HuH-7.5 (cell line): Measurements from ENCODE around the gene NEDD8.

Source experiments
- DNase-seq: peaks from one replicate; pipeline ENCODE4 v3.0.0; 2011; ENCODE audit warnings: low spot score

The NEDD8 gene

DNA sequence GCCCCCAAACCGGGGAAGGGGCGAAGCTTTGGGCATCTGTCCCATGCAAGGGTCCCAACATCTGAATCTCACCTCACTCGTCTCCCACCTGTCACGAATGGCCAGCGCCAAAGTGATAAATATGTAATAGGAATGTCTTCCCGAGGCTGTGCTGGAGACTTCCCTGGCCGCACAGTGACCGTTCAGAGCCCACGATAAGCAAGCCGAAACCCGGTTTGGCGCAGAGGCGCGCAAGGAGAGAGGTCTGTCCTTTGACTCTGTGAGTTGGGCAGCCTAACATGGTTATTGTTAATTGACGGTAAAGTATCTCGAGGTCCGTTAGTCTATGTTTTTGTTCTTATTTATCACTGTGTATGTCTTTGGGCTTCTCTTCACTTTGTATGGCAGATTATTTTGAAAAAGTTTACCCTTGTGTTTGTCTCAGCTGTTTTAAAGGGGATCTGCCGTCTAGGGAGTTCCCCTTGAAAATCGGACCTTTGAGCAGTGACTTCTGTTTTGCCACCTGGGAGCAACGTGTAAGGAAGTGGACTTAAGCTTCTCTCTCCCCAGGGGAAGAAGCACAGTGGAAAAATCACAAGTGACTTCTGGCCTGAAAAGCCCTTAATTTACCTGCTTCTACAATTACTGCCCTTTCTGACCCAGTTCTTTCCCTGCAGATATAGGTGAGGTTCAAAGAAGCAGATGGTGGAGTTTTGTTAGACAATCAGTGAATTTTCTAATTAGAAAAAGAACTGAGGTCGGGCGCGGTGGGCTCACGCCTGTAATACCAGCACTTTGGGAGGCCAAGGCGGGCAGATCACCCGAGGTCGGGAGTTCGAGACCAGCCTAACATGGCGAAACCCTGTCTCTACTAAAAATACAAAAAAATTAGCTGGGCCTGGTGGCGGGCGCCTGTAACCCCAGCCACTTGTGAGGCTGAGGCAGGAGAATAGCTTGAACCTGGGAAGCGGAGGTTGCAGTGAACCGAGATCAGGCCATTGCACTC is 35.8 kb downstream of the NEDD8 start:
- DNase-seq: no peak

DNA sequence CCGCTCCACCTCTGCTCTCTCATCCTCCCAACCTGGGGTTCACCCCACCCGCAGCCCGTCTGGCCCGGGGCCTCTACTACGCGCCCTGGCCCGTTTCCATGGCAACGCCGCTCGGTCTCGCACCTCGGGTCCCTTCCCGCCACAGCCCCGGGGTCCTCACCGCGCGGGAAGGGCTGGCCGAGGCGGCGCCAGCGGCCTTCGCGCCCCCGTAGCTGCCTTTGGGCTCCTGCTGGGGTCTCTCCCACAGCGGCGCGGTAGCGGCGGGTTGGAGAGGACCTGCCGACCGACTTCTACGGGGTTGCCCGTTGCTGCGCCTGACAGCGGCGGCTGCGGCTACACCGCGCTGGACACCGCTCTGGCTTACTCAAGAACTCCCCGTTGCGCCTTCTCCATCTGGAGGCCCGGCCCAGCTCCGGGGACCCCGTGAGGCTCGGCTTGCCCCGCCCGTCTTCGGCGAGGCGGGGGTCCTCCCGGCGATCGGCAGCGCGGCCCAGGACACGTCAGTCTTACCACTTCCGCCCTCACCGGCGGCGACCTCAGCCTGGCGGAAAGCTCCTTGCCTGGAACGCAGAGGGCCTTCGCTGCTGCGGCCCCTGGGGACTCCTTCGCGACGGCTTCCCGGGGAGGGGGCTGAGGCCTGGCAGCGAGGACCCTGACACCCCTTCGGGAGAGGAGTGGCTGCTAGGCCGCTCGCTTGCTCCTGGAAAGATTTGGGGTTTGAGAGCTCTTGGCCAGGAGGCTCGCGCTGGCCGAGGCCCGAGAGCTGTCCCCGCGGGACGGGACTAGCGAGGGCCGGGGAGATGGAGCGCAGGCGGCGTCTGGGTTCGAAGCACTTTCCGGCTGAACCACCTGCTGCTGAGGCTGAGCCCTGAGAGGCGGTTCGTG is 36.7 kb downstream of the NEDD8 start, which contains the start of gene TM9SF1:
Gene TM9SF1 (minus strand): TSS at position 256 of the 885 bp plus-strand sequence. CDS start 422 bp downstream, outside the sequence.
- peak; percentile 88 for DNase-seq

DNA sequence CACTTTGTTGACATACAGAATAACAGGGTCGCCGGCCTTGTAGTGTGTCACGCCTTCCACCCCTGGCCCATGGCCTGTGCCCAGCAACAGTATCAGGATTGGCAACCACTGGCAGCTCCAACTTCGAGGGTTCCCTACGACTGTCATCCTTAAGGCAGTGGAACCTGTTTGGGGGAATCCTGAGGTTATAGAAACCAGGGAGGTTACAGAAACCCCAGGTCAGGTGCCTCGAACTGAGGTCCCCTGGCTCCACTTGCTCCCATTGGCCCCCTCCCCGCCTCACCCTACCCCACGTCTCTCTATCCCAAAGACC is 37.3 kb downstream of the NEDD8 start:
- DNase-seq: no peak

DNA sequence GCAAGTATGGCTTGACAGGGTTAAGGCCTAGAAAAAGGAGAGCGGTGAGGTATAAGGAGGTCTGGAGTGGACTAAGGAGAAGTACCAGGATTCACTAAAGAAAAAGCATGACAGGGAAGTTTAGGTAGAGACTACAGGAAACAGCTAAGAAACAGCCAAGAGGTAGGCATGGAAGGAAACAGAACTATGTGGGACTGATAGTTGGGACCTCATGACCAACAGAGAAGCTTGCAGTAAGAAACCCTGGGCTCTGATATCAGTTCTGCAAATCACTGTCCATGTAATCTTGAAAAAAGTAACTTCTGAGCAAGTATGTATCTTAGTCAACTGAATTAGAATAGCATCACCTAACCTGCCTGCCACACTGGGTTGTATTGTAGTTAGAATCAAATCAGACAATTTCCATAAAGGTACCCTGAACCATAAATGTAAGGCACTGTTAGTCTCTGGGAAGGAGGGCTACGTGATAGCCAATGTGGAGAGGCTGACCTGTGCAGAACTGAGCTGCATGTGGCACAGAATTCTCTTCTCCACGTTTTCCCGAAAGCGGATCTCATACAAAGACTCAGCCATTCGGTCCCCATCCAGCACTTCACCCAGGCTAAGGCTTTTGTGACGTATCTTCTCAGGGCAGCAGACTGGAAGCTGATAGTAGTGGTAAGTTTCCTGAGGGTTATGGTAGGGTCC is 37.8 kb downstream of the NEDD8 start:
- no peak for DNase-seq

DNA sequence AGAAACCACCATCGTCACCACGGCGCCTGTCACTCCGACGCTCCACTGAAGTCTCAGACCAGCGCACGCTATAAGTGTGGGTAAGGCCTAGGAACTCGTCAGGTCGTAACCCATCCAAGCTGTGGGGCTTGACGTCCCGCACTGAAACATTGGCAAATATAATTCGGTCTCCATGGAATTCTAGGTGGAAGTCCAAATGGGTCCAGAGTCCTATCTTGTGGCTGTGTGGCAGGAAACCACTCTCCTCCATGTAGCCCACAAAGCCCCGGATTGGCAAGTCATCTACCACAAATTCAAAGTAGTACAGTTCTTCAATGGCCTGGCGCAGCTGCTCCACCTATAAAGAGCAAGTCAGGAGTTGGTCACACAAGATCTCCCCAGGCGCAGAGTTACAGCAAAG is 39.2 kb downstream of the NEDD8 start:
- DNase-seq: no peak

DNA sequence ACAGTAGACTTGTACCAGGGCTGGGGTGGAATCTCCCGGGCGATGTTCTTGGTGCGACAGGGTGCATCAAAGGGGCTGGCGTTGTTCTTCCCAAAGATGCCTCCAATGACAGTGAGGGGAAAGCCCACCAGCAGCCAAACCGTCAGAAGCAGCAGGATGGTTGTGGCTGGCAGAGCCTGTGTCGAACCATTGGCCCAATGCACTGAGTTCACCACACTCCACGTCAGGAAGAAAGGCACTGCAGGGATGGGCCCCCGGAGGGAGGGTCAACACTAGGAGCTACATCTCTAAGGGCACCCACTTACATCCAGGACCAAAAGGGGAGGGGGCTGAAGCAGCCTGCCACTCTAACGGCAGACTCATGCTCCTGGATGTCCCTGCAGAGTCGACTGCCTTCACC is 41.8 kb downstream of the NEDD8 start:
- no peak for DNase-seq

DNA sequence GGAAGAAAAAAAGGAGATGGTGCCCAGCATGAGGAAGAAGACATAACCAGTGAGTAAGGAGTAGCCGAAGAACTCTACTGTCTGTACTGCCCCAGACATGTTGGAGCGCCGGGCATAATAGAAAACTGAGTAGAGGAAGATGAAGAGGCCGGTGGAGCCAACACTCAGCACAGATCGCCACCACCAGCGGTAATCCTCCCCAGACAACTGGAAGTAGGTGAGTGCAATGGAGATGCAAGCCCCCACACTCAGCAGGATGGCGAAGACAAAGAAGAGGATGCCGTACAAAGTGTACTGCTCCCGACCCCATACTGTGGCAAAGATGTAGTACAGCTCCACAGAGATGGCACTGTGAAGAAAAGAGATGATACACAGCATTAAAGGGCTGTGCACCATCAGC is 42.7 kb downstream of the NEDD8 start:
- DNase-seq: no peak

DNA sequence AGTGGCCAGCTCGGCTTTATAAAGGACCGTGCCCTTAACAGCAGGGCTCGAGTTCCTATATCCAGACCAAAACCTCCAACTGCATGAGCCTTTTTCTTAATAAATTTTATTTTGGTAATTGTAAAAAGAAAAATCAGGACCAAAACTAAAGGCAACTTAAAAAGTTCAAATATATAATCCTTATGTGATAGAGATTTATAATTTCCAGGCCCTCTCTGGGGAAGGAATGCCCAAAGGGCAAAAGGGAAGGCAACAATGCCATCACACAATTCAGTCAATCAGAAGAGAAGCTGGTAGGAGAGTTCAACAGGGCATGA is 43.1 kb downstream of the NEDD8 start:
- DNase-seq: no peak

DNA sequence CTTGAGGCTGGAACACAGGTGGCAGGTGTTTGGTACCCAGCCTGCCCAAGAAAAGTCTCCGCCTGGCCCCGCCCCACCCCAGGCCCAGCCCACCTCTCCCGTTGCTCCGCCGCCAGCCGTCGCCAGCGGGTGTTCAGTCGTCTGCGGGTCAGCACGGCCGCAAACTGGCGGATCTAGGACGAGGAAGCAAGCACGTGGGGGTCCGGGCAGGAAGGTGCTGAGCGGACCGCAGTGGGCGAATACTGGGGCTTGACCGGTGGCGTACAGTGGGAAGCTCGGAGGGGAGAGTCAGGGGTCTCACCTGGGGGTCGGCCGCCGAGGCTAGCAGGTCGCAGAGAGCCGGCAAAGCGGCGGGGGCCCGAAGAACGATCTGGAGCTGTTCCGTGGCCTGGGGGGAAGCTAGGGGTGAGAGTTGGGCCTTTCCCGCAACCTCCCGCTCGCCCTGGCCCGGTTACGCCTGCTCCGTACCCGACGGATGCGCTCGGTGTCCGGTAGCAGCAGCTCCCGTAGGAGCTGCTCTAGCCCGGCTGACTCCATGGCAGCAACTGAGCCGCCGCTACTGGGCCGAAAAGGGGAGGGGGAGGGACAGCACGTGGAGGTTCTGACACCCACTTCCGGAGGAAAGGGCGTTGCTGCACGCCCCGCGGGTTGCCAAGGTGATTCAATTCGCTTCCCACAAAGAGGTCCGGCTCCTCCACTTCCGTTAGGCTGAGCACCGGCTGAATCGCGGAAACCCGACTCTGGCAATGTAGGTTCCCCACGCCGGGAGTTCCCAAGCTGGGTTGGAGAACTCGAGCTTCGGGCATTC is 43.7 kb downstream of the NEDD8 start, which contains the start of gene IPO4:
Gene IPO4 (minus strand): TSS at position 566 of the 808 bp plus-strand sequence. CDS start 29 bp downstream, at position 537.
- DNase-seq: peak; percentile 98

DNA sequence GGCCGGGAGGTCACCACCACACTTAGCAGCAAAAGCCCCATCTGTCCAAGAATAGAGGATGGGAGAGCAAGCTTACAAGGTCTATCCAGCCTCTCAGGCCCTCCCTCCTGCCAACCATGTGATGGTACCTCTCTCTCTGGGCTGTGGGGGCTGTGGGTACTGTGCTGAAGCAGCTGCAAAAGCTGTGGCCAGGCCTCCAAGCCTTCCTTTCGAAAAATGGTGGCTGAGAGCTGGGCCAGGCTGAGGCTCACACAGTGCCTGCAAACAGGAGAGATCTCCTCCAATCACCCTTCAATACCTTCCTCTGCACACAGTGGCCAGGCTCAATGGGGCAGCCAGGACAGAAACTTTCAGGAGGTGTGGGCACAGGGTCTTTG is 44.6 kb downstream of the NEDD8 start:
- DNase-seq: no peak

DNA sequence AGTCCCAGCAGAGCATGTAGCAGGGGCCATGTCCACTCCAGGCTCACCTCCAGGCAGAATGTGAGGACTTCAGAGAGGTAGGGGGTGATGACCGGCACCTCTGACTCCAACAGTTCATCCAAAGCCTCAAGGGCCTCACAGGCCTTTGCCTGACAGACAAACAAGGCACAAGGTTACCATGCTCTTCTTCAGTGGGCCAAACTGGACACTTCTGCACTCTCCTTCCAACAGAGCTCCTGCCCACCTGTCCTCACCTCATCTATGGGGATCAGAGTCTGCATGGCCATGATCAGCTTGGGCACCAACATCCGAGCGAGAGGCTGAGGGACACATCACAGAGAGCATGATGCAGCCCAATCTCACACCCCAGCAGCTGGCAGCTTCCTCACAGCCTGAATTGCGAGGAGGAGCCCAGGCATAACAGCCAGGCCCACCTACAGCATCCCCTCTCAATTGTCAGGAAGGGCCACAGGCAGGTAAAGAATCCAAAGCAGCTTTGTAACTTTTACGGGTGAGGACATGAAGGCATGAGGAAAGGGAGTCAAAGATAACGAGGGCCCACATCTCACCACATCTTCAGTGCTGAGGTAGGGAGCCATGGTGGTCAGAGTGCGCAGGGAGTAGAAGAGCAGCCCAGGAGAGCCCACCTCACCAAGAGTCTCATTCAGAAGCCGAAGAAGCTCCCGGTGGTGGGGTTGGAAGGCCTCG is 45.2 kb downstream of the NEDD8 start:
- no peak for DNase-seq

DNA sequence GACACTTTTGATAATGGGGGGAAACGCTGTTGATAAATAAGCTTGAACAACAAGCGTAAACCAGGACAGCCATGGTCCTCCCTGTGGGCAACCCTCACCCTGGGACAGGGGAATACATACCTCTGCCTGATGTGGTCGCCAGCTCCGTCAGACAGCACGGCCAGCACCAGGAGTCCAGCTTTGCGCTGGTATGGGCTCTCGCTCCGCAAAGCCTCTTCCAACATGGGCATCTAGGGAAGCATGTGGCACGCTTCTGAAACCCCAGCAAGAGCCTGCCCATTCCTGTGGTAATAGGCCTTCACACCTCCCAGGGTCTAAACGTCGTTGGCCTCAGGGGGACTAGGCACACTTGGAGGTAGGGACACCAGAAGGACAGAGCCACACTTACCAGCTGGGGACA is 46.4 kb downstream of the NEDD8 start:
- DNase-seq: no peak

DNA sequence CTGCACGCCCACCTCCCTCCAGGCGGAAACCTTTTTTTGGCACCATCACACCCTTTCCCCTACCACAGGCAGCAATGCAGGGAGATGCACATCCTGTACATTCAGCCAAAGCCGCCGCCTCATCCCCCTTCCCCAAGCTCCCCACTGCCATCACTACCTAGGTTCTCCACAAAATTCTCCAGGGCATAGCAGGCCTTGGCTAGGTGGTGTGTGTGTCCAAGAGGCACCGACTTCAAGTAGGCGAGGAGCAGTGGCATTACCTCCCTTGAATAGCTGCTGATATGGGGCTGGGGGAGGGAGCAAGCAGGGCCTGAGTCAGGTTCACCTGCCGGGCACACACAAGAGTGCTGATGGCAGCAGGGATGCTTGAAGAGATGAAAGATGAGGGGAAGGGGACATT is 47.1 kb downstream of the NEDD8 start:
- DNase-seq: no peak

DNA sequence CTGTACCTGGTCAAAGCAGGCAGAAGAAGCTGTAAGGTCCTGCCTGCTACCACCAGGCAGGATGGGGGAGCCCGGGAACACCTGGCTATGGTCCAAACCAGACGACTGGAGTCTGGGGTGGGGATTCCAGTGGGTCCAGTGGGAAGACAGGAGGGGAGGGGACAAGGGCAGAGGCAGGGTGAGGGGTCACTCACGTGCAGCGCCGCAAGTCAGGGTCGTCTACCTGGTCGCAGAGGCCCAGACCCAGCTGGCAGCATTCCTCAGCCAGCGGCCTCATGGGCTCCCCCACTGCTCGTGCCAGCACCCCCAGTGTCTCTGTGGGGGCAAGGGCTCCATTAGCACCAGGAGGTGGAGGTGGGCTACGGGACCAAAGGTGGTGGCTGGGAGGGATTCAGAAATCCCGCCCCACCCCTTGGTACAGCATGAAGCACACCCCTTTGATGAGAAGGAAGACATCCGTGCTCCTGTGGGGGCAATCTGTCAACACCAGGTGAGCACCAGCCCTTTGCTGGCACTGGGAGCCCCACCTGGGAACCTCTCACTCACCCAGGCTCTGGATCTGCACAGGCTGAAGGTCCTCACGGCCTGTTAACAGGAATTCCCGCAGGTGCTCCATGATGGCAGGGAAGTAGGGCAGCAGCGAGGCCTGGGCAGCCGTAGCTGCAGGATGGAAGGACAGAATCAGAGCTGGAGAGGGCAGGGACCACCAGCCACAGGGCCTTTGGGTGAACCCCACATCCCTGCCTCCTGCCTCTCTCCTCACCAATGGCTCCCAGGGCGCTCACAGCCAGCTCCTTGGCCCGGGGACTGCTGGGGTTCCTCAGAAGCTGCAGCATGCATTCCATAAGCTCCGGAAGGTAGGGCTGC is 47.8 kb downstream of the NEDD8 start:
- no peak for DNase-seq

DNA sequence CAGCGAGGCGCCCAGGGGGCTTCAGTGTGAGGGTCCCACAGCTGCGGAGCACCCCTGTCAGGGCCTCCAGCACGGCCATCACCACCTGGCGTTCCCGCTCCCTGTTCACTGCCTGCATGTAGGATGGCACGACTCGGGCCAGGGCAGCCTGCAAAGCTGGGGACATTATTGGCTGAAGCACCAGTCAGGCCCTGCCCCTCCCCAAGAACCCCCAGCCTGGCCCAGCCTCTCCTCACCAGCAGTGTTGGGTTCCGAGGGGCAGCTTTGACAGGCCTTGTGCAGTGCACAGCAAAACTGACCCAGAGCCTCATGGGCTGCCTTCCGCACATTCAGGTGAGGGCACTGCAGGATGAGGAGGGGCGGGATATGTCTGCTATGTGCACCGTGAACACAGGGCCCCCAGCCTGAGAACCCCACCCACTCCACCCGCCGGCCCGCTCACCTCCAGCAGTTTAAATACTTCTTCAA is 49.1 kb downstream of the NEDD8 start:
- DNase-seq: no peak

DNA sequence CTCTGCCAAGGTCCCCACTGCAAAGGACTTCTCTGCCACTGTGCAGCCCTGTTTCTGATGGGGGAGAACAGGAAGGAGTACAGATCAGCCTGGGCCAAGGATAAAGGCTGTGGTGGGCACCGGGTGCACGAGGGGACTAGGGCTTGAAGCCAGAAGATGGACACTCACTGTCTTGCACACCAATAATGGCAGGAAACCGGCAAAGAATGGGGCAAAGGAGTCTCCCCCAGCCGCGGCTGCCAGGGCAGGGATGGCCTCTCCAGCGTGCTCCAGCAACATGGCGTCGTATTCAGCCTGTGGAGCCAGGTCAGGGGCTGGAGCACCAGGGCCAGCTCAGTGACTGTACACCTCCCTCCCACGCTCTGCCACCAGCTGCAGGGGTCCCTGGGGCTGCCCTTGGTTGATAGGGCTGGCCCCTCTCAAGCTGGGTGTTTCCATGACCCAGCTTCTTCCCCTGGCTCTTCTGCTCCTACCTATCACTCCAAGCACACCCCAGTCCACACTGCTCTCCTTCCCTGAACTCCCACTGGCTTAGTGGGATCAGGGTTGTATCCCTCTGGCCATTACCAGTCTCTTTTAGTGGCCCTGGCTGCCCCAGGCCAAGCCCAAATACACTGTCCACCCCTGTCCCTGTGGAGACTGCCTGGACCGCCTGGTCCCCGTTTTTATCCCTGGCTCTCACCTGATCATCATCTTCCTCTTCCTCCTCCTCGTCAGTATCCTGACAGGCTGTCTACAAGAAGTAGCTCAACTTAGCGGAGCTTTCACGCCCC is 49.9 kb downstream of the NEDD8 start:
- no peak for DNase-seq

DNA sequence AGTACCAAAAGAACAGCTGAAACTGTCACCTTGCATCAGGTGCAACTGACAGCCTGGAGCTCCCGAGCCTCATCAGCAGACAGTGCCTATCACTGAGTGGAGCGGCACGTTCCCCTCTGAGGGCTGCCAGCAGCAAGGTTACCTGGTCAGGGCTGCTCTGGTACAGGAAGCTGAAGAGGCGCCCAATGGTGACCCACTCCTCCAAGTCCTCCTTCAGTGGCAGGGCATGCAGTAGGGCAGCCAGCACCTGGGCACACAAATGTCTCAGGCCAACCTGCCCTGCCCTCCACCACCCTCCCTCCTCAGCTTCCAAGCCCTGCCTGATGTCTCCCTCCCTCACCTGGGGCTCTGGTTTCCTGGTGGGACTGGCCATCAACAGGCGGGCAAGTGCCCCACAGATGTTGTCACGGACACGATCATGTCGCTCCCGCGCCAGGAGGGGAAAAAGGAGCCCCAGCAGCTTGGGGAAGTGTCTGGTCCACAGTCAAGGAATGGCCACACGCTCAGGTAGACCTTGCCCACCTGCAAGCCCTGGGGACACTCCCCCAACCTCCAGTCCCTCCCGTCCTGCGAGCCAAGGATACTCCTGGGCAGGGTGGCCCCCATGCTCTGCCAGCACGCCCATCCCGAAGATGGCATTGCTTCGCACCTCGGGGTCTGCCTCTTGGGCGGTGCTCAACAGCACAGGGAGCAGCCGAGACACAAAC is 50.6 kb downstream of the NEDD8 start:
- no peak for DNase-seq
